ENCODE measurements around the gene DOCK2. TPM values are rescaled to one million over a fixed set of nuclear protein-coding genes. Genes with fewer than 3 reads are reported as not detected.

DOCK2 gene
- total and polyA plus RNA-seq, 2 donors (not counting 3 experiments of a cell fraction or from before 2014, with no cell fraction given), result 0.62 to 4.8 TPM

DNA sequence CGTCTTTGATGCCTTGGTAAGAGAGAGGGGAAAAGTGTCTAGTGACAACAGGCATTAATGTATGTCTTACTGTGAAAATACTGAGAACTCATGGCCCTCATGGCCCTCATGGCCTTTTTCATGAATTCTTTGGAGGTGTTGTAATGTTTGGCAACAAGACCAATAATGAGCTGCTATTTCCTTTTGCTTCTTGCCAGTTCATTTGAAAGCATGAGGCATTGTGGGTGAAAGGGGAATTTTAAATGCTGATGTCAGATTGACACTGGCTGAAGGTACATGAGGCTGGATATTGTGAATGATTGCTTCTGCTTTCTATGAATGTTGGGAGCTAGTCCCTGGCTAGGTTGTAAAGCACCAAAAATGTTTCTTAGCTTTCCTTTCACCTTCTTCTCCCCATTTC, 79.2 kb downstream of the DOCK2 start:
- no peaks in the 10 kb centered on the region for H3K36me3 ChIP-seq (ENCODE audit: control insufficient read depth in 2 of 2, extremely low read depth in 1 of 2, insufficient read depth in 2 of 2, low read length in 2 of 2)
- H3K4me3 ChIP-seq (replicated peaks in 1 of 3; ENCODE audit: insufficient read depth in 1 of 3, low read depth in 1 of 3, low read length in 3 of 3), result no peak overlapping the region
- ChIA-PET POLR2A (no interaction called here), CTCF (interaction anchor here (0.8 to 2.3 kb wide), 5 partner anchors 9 to 264 kb away, joined by 3 to 9 read pairs (median 7); partner anchors contain the start of gene INSYN2B)
- dilution Hi-C loops (cut with MboI; ENCODE audit: extremely low pct_ligation_motif_present, low sequenced_read_pairs), result no loop called here
- TF ChIP-seq GATA2 (IDR thresholded peaks at IDR 0.05; ENCODE audit: insufficient read depth, insufficient read length, low read depth, low read length), result no peak
- TF ChIP-seq MAX (IDR thresholded peaks at IDR 0.05; ENCODE audit: insufficient read depth, insufficient read length), result no peak
- TF ChIP-seq POLR2A (IDR thresholded peaks at IDR 0.05; ENCODE audit: low read depth, low read length), result no peak
- TF ChIP-seq CTCF (IDR thresholded peaks at IDR 0.05; ENCODE audit: extremely low read depth in 1 of 2, insufficient read depth in 1 of 2, low read depth in 1 of 2, low read length in 2 of 2), result no peak
- TF ChIP-seq JUN (IDR thresholded peaks at IDR 0.05; ENCODE audit: borderline replicate concordance, insufficient read depth, insufficient read length, low read depth), result peak; percentile 76
- TF ChIP-seq MYC (IDR thresholded peaks at IDR 0.05; ENCODE audit: low read depth, low read length), result no peak
- peak; percentile 21 for TF ChIP-seq POLR2AphosphoS5 (IDR thresholded peaks at IDR 0.05; ENCODE audit: insufficient read depth, low read depth, low read length)
- intact Hi-C loops (cut with micrococcal nuclease), result no loop called here
- no TSS peak for BruUV-seq (replicated peaks)
- no peak overlapping the region for H3K9ac ChIP-seq (replicated peaks; ENCODE audit: extremely low read depth, insufficient read depth, low read length)
- FAIRE-seq, result no peak
- H3K9me3 ChIP-seq (replicated peaks; ENCODE audit: control insufficient read depth, insufficient read depth, low read length), result no peaks in the 10 kb centered on the region
- H3K4me2 ChIP-seq (ENCODE audit: insufficient read depth, low read length), result no peak overlapping the region
- H3K27me3 ChIP-seq (ENCODE audit: control insufficient read depth in 2 of 2, insufficient read depth in 2 of 2, low read length in 2 of 2), result no peaks in the 10 kb centered on the region
- peak overlapping the region; percentile 49 for H2AFZ ChIP-seq (ENCODE audit: low read depth, low read length)
- H3K9me1 ChIP-seq (replicated peaks; ENCODE audit: control insufficient read depth, extremely low read depth, insufficient read depth, low read length), result no peaks in the 10 kb centered on the region
- peak; percentile 88 for DNase-seq (ENCODE audit: low read depth, low spot score)
- H3K4me1 ChIP-seq (ENCODE audit: control insufficient read depth, extremely low read depth, insufficient read depth, low read length), result peaks cover 19% of the 10 kb centered on the region
- H4K20me1 ChIP-seq (replicated peaks; ENCODE audit: control insufficient read depth, extremely low read depth, insufficient read depth, low read length), result no peaks in the 10 kb centered on the region
- H3K79me2 ChIP-seq (ENCODE audit: control insufficient read depth, insufficient read depth, low read length), result no peaks in the 10 kb centered on the region
- peak overlapping the region; percentile 21 for H3K27ac ChIP-seq (ENCODE audit: insufficient read depth, low read depth, low read length)
